GM12801 (cell line): ENCODE results near the gene FIBP.

Source experiments
- CTCF ChIP-seq: IDR thresholded peaks from one replicate; pipeline ENCODE4 v1.5.1; 2011; ENCODE audit warnings: control low read depth; ENCODE audit not compliant: insufficient read length; ENCODE audit errors: extremely low read depth

The FIBP gene

GRCh38 chr11:65899356-65900124 lies 11.3 kb upstream of the FIBP start:
- TF ChIP-seq CTCF = no peak

GRCh38 chr11:65898656-65899355 lies 10.5 kb upstream of the FIBP start:
- no peak for TF ChIP-seq CTCF

GRCh38 chr11:65897020-65897471 lies 8.8 kb upstream of the FIBP start:
- TF ChIP-seq CTCF = no peak

GRCh38 chr11:65896034-65896999 lies 8.0 kb upstream of the FIBP start:
- no peak for TF ChIP-seq CTCF

GRCh38 chr11:65895482-65895981 lies 7.3 kb upstream of the FIBP start:
- no peak for TF ChIP-seq CTCF

GRCh38 chr11:65894034-65894591 lies 5.8 kb upstream of the FIBP start:
- TF ChIP-seq CTCF = no peak
